ENCODE results near the gene CDCA8. TPM values are rescaled to one million over a fixed set of nuclear protein-coding genes. Genes with fewer than 3 reads are reported as not detected.

The CDCA8 gene
- total RNA-seq, 4 donors from 2014 or later: 2.7 to 6.2 (median 4.4) TPM

DNA sequence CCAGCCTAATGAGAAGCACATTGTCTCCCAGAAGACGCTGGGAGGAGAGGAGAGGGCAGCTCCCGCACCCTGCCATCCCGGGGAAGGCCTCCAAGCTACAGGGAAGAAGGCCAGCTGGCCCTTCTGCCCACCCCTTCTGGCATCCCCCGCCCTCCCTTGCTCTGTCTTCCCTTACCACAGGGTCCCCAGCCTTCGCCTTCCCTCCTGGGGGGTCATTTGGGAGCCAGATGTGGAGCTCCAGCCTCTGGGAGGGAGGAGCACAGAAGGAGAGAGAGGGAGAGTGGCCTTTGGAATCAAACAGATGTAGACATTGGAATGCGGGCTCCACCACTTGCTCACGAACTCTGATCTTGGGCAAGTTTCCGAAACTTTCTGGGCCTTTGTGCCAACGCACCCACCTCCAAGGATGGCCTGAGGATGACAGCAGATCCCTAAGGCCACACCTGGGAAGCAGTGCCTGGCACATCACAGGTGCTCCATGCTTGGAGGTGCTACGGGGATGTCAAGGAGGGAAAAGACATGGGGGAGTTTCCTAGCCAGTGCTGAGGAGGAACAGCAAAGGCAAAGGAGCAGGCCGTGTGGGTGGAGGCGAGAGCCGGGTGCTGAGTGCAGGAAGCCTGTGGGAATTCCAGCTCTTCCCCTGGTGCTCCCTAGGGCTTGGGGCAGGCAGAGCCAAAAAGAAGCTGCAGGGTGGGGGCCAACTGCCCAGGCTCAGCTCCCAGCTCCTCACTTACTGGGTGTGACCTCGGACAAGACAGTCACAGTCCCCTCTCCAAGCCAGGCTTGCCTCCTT lies 34.5 kb upstream of the CDCA8 start:
- Histone ChIP-seq H3K4me1 (peaks cover 4% of the 10 kb centered on the region), H3K9me3 (no peaks in the 10 kb centered on the region), H3K36me3 (no peaks in the 10 kb centered on the region), H3K4me3 (no peak overlapping the region), H3K27me3 (peaks cover 16% of the 10 kb centered on the region), H3K27ac (no peak overlapping the region)
- TF ChIP-seq POLR2A (IDR thresholded peaks at IDR 0.05): no peak
- TF ChIP-seq, protein P1, sequence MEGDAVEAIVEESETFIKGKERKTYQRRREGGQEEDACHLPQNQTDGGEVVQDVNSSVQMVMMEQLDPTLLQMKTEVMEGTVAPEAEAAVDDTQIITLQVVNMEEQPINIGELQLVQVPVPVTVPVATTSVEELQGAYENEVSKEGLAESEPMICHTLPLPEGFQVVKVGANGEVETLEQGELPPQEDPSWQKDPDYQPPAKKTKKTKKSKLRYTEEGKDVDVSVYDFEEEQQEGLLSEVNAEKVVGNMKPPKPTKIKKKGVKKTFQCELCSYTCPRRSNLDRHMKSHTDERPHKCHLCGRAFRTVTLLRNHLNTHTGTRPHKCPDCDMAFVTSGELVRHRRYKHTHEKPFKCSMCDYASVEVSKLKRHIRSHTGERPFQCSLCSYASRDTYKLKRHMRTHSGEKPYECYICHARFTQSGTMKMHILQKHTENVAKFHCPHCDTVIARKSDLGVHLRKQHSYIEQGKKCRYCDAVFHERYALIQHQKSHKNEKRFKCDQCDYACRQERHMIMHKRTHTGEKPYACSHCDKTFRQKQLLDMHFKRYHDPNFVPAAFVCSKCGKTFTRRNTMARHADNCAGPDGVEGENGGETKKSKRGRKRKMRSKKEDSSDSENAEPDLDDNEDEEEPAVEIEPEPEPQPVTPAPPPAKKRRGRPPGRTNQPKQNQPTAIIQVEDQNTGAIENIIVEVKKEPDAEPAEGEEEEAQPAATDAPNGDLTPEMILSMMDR (IDR thresholded peaks at IDR 0.05): no peak
- no peak for TF ChIP-seq POLR2AphosphoS5 (IDR thresholded peaks at IDR 0.05)
- no peak for TF ChIP-seq EP300 (IDR thresholded peaks at IDR 0.05)
- WGBS: 49% methylated on average over 14 of the region's 14 CpGs
- DNase-seq (ENCODE audit: low spot score in 2 of 2): no peak

DNA sequence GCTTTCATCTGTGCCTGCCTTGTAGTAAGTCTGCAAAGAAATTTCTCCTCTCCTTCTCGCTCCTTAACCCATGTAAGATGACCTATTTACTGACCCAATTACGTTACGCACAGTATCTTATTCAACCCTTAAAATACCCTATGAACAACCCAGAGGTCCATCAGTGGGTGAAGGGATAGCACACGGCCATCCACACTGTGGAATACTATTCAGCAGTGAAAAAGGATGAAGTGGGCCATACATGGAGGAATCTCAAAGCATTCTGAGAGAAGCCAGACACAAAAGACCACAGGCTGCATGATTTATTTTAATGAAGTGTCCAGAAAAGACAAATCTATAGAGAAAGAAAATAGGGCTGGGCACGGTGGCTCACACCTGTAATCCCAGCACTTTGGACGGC lies 33.8 kb upstream of the CDCA8 start:
- Histone ChIP-seq H3K4me1 (peaks cover 4% of the 10 kb centered on the region), H3K9me3 (no peaks in the 10 kb centered on the region), H3K36me3 (no peaks in the 10 kb centered on the region), H3K27me3 (peaks cover 16% of the 10 kb centered on the region), H3K4me3 (no peak overlapping the region), H3K27ac (no peak overlapping the region)
- TF ChIP-seq EP300 (IDR thresholded peaks at IDR 0.05) (no peak), POLR2A (IDR thresholded peaks at IDR 0.05) (no peak), POLR2AphosphoS5 (IDR thresholded peaks at IDR 0.05) (no peak)
- TF ChIP-seq, protein P1 (IDR thresholded peaks at IDR 0.05): no peak
- no peak for DNase-seq (ENCODE audit: low spot score in 2 of 2)
- 88% methylated on average over 6 of the region's 6 CpGs for WGBS

DNA sequence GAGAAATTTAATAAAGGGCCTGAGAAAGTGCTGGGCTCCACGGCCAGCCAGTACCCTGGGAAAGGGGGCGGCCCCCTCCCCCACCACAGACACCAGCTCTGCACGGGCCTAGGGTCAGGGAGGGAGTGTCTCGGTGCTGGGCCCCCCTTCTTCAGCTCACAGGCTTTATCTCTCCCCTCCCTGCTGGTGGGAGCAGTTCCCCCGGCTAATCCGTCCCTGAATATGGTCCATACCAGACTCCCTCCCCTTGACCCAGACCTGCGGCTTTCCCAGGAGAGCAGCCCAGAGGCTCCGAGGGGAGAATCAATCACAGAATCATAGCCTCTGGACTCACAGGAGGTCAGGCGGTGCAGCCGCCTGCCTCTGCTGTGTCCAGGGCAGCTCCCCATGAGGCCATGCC lies 31.7 kb upstream of the CDCA8 start:
- no peaks in the 10 kb centered on the region for H3K36me3 ChIP-seq
- no peak for DNase-seq (ENCODE audit: low spot score in 2 of 2)
- WGBS: 67% methylated on average over 1 of the region's 10 CpGs
- H3K4me1 ChIP-seq: peaks cover 4% of the 10 kb centered on the region
- H3K27ac ChIP-seq: no peak overlapping the region
- no peak overlapping the region for H3K4me3 ChIP-seq
- TF ChIP-seq, protein P1 (IDR thresholded peaks at IDR 0.05): no peak
- TF ChIP-seq POLR2AphosphoS5 (IDR thresholded peaks at IDR 0.05) (no peak), POLR2A (IDR thresholded peaks at IDR 0.05) (no peak), EP300 (IDR thresholded peaks at IDR 0.05) (no peak)
- H3K27me3 ChIP-seq: peaks cover 16% of the 10 kb centered on the region
- H3K9me3 ChIP-seq: no peaks in the 10 kb centered on the region

DNA sequence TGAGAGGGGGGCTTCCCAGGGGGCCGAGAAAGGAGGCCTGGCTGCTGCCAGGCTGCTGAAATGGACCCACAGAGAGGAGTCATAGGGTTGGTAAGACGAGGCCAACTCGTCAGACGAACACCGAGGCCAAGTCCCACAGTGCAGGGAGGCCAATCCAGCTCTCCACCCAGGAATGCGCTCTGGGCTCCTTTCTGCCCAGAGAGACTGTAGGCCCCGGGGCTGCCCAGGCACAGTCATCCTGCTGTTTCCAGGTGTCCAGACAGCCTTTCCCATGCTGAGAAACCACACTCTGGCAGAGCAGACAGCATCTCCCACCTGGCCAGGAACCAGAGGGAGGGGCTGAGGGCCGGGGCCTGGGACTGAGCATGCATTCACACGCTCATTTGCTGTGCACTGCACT lies 30.9 kb upstream of the CDCA8 start:
- 38% methylated on average over 6 of the region's 9 CpGs for WGBS
- TF ChIP-seq EP300 (IDR thresholded peaks at IDR 0.05): no peak
- no peak for TF ChIP-seq POLR2AphosphoS5 (IDR thresholded peaks at IDR 0.05)
- TF ChIP-seq POLR2A (IDR thresholded peaks at IDR 0.05): no peak
- TF ChIP-seq, protein P1 (IDR thresholded peaks at IDR 0.05): no peak
- H3K36me3 ChIP-seq: no peaks in the 10 kb centered on the region
- no peak for DNase-seq (ENCODE audit: low spot score in 2 of 2)
- peaks cover 16% of the 10 kb centered on the region for H3K27me3 ChIP-seq
- H3K27ac ChIP-seq: no peak overlapping the region
- no peak overlapping the region for H3K4me3 ChIP-seq
- no peaks in the 10 kb centered on the region for H3K9me3 ChIP-seq
- peaks cover 4% of the 10 kb centered on the region for H3K4me1 ChIP-seq

DNA sequence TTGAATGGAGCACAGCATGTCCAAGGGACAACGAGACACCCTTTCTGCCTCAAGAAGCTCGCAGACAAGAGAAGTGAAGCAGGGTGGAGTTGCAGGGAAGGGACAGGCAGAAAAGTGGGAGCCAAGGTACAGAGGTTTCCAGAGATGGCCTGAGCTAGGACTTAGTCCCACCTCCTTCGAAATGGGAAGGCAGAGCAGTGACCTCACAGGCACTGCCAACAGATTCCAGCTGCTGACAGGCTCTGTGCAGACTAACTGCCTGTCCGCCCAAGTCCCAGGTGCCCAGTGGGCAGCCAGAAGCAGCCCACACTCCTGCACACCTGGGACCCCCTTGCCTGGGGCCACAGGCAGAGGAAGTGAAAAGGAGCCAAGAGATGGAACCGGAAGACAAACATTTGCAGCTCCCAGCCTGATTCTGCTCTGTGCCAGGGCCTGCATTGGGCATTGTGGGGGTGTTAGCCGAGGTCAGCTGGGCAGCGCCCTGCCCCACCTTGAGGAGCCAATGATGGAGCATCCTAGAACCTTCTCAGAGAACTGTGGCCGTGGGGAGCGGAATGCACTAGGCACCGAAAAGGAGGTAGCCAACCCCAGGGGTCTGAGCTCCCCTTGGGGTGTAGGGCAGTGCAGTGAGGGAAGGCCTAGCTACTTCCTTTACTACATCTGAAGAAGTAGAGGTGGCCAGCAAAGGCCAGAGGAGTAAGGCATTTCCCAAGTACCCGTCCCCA lies 30.1 kb upstream of the CDCA8 start:
- Histone ChIP-seq H3K36me3 (no peaks in the 10 kb centered on the region), H3K27ac (peak overlapping the region; percentile 9), H3K4me1 (peaks cover 4% of the 10 kb centered on the region), H3K27me3 (peaks cover 11% of the 10 kb centered on the region), H3K4me3 (no peak overlapping the region), H3K9me3 (no peaks in the 10 kb centered on the region)
- no peak for DNase-seq (ENCODE audit: low spot score in 2 of 2)
- TF ChIP-seq POLR2AphosphoS5 (IDR thresholded peaks at IDR 0.05): no peak
- TF ChIP-seq, protein P1 (IDR thresholded peaks at IDR 0.05): no peak
- TF ChIP-seq POLR2A (IDR thresholded peaks at IDR 0.05): no peak
- no peak for TF ChIP-seq EP300 (IDR thresholded peaks at IDR 0.05)
- WGBS: 81% methylated on average over 11 of the region's 11 CpGs

Measured in suprapubic skin (tissue), 4 donors.